Subcutaneous adipose tissue (tissue), 4 donors: ENCODE data around the gene LMO1. TPM values are rescaled to one million over a fixed set of nuclear protein-coding genes. Genes with fewer than 3 reads are reported as not detected.

Source experiments
- CTCF ChIP-seq: fragments of 450-650 bp; IDR thresholded peaks from one replicate; pipeline ENCODE4 v1.5.1; 2016; ENCODE audit warnings: low read depth, mild to moderate bottlenecking, control low read depth, antibody characterized with exemption, moderate library complexity
- total RNA-seq, 4 donors: library from RNA; depleted of rRNA; stranded (reverse); fragments of >200 nt; gene quantifications; one replicate each; pipeline ENCODE4 v1.1.0, GENCODE V29; 2016

The LMO1 gene
- total RNA-seq, 4 donors from 2014 or later, result not detected

GRCh38 chr11:8242499-8243280 lies 21.0 kb downstream of the LMO1 start:
- TF ChIP-seq CTCF, result no peak

GRCh38 chr11:8242118-8242475 lies 21.6 kb downstream of the LMO1 start:
- no peak for TF ChIP-seq CTCF

- TF ChIP-seq CTCF, result no peak
Measured at GRCh38 chr11:8241373-8242117, 22.1 kb downstream of the LMO1 start.

- TF ChIP-seq CTCF, result no peak
Measured at GRCh38 chr11:8239536-8240228, 24.0 kb downstream of the LMO1 start.

- no peak for TF ChIP-seq CTCF
Measured at GRCh38 chr11:8239040-8239439, 24.6 kb downstream of the LMO1 start.

GRCh38 chr11:8237453-8237852 lies 26.2 kb downstream of the LMO1 start:
- no peak for TF ChIP-seq CTCF

GRCh38 chr11:8235925-8236324 lies 27.8 kb downstream of the LMO1 start:
- TF ChIP-seq CTCF, result no peak
